ENCODE measurements around the gene MAGEF1. TPM values are rescaled to one million over a fixed set of nuclear protein-coding genes. Genes with fewer than 3 reads are reported as not detected.

Gene MAGEF1
- total and polyA plus RNA-seq, 2 of the 8 experiments (the other 6 are each of a cell fraction or from before 2014, with no cell fraction given) = 26.5 to 56.7 TPM

DNA sequence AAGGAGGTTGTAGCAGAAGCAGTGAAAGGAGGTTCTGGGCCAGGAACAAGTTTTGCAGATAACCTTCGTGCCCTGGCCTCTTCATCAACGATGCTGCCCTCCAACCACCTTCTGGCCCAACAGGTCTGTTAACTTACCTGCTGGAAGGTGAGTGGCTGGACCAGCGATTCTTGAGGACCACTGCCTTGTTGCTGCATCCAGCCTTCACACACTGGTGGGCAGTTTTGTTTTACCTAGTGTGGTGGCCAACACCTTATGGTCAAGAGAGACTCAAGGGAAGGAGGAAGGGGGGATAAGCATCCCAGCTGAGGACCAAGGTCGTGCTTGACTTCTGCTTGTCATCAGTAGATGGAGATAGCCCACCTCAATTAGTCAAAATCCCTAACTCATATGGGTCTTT, 7.8 kb upstream of the MAGEF1 start (continued):
- TF ChIP-seq, protein P1, sequence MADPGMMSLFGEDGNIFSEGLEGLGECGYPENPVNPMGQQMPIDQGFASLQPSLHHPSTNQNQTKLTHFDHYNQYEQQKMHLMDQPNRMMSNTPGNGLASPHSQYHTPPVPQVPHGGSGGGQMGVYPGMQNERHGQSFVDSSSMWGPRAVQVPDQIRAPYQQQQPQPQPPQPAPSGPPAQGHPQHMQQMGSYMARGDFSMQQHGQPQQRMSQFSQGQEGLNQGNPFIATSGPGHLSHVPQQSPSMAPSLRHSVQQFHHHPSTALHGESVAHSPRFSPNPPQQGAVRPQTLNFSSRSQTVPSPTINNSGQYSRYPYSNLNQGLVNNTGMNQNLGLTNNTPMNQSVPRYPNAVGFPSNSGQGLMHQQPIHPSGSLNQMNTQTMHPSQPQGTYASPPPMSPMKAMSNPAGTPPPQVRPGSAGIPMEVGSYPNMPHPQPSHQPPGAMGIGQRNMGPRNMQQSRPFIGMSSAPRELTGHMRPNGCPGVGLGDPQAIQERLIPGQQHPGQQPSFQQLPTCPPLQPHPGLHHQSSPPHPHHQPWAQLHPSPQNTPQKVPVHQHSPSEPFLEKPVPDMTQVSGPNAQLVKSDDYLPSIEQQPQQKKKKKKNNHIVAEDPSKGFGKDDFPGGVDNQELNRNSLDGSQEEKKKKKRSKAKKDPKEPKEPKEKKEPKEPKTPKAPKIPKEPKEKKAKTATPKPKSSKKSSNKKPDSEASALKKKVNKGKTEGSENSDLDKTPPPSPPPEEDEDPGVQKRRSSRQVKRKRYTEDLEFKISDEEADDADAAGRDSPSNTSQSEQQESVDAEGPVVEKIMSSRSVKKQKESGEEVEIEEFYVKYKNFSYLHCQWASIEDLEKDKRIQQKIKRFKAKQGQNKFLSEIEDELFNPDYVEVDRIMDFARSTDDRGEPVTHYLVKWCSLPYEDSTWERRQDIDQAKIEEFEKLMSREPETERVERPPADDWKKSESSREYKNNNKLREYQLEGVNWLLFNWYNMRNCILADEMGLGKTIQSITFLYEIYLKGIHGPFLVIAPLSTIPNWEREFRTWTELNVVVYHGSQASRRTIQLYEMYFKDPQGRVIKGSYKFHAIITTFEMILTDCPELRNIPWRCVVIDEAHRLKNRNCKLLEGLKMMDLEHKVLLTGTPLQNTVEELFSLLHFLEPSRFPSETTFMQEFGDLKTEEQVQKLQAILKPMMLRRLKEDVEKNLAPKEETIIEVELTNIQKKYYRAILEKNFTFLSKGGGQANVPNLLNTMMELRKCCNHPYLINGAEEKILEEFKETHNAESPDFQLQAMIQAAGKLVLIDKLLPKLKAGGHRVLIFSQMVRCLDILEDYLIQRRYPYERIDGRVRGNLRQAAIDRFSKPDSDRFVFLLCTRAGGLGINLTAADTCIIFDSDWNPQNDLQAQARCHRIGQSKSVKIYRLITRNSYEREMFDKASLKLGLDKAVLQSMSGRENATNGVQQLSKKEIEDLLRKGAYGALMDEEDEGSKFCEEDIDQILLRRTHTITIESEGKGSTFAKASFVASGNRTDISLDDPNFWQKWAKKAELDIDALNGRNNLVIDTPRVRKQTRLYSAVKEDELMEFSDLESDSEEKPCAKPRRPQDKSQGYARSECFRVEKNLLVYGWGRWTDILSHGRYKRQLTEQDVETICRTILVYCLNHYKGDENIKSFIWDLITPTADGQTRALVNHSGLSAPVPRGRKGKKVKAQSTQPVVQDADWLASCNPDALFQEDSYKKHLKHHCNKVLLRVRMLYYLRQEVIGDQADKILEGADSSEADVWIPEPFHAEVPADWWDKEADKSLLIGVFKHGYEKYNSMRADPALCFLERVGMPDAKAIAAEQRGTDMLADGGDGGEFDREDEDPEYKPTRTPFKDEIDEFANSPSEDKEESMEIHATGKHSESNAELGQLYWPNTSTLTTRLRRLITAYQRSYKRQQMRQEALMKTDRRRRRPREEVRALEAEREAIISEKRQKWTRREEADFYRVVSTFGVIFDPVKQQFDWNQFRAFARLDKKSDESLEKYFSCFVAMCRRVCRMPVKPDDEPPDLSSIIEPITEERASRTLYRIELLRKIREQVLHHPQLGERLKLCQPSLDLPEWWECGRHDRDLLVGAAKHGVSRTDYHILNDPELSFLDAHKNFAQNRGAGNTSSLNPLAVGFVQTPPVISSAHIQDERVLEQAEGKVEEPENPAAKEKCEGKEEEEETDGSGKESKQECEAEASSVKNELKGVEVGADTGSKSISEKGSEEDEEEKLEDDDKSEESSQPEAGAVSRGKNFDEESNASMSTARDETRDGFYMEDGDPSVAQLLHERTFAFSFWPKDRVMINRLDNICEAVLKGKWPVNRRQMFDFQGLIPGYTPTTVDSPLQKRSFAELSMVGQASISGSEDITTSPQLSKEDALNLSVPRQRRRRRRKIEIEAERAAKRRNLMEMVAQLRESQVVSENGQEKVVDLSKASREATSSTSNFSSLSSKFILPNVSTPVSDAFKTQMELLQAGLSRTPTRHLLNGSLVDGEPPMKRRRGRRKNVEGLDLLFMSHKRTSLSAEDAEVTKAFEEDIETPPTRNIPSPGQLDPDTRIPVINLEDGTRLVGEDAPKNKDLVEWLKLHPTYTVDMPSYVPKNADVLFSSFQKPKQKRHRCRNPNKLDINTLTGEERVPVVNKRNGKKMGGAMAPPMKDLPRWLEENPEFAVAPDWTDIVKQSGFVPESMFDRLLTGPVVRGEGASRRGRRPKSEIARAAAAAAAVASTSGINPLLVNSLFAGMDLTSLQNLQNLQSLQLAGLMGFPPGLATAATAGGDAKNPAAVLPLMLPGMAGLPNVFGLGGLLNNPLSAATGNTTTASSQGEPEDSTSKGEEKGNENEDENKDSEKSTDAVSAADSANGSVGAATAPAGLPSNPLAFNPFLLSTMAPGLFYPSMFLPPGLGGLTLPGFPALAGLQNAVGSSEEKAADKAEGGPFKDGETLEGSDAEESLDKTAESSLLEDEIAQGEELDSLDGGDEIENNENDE (IDR thresholded peaks at IDR 0.05; ENCODE audit: insufficient replicate concordance, low read length) = no peak
- no peak for TF ChIP-seq CEBPB (IDR thresholded peaks at IDR 0.05; ENCODE audit: low read depth, low read length)
- TF ChIP-seq SIX5 (IDR thresholded peaks at IDR 0.05; ENCODE audit: low read depth, low read length) = no peak
